Skeletal muscle tissue (tissue), 4 donors: ENCODE measurements around the gene ARHGAP26. TPM values are rescaled to one million over a fixed set of nuclear protein-coding genes. Genes with fewer than 3 reads are reported as not detected.

Experiments
- H3K27ac ChIP-seq: one replicate; pipeline ENCODE4 v1.7.0; 2013; ENCODE audit warnings: mild to moderate bottlenecking, low read depth, low read length, inconsistent platforms
- H3K27me3 ChIP-seq, 3 donors: one replicate each; pipeline ENCODE4 v1.7.0; 2013; ENCODE audit warnings: low read length in 3 of 3; ENCODE audit not compliant: control insufficient read depth in 3 of 3, insufficient read depth in 3 of 3
- H3K36me3 ChIP-seq, 3 donors: one replicate each; pipeline ENCODE4 v1.7.0; 2013; ENCODE audit warnings: low read length in 3 of 3; ENCODE audit not compliant: control insufficient read depth in 3 of 3, insufficient read depth in 3 of 3
- H3K4me1 ChIP-seq, 3 donors: one replicate each; pipeline ENCODE4 v1.7.0; 2013; ENCODE audit warnings: low read length in 3 of 3, mild to moderate bottlenecking in 3 of 3; ENCODE audit not compliant: control insufficient read depth in 3 of 3, insufficient read depth in 3 of 3
- H3K4me3 ChIP-seq, 3 donors: one replicate each; pipeline ENCODE4 v1.7.0; 2013; ENCODE audit warnings: low read length in 3 of 3
- H3K9ac ChIP-seq, 3 donors: one replicate each; pipeline ENCODE4 v1.7.0; 2013; ENCODE audit warnings: low read length in 3 of 3, mild to moderate bottlenecking in 3 of 3, moderate library complexity in 2 of 3, low read depth in 1 of 3
- H3K9me3 ChIP-seq, 3 donors: one replicate each; pipeline ENCODE4 v1.7.0; 2013; ENCODE audit warnings: low read length in 3 of 3; ENCODE audit not compliant: control insufficient read depth in 3 of 3
- total RNA-seq: library from RNA; depleted of rRNA; stranded (reverse); fragments of >200 nt; gene quantifications from one replicate; pipeline ENCODE4 v1.2.3, GENCODE V29; 2014
- donor health status: Osteomylitis.

Gene ARHGAP26
- total RNA-seq, 1 donor from 2014 or later = 28.7 TPM

DNA sequence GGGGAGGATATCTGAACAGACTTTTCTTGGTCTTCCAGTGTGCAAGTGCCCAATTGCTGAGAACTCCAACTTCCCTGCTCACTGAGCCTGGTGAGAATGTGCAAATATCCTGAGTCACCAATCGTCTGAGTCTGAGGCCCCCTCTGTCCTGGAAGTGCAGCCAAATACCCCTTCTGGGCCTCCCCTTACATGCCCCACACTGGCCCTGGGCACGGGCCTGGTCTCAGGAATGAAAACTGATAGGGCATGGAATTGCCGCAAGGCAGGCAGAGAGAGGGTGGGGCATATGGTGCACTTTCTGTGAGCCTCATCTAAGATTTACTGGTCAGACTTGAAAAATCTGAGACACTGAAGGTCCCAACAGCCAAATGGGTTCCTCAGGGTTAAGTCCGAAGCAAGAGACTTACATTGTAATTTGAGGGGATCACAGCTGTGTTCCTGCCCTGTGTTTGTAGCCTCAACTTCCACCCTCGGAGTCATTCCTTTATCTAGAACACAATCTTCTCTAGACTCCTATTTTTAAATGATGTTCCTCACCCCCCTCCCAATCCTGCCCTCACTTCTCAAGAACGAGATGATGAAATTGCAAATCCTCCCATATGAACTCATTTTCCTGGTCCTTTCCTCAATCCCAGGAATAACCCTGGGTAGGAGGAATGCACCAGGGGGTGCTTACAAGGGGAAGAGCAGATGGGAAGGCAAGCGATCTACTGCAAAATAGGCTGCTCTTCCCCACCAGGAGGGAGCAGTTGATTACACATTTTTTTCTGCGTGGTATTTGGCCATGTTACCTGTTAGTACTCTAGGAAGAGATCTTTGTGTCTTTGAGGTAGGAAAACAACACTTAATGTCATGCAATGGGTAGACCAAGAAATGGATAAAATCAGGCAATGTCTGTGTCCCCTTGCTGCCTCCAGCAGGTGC, 34.6 kb upstream of the ARHGAP26 start:
- H3K27me3 ChIP-seq = peaks cover 0 to 2% (median 0%) of the 10 kb centered on the region in 3 donors
- no peak overlapping the region for H3K9ac ChIP-seq
- H3K9me3 ChIP-seq = no peaks in the 10 kb centered on the region
- no peak overlapping the region for H3K4me3 ChIP-seq
- H3K27ac ChIP-seq = no peak overlapping the region
- no peaks in the 10 kb centered on the region for H3K36me3 ChIP-seq
- peaks cover 0 to 3% (median 0%) of the 10 kb centered on the region in 3 donors for H3K4me1 ChIP-seq

DNA sequence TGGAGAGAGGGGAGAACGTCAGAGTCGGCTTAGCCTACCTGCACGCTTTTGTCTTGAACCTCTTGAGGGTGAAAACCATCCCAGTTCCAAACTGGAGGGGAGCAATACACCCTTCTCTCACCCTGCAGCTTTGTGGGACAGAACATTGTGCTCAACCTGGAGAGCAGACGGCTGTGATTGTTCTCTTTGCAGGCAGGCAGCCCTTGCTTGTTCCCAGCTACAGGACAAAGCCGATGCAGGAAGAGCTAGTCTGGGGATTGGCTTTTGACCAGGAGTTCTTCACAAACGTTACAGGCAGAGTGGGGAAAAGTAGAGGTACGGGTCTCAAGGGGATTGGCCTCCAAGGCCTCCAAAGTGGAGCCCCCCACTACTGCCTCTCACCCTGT, 33.9 kb upstream of the ARHGAP26 start:
- peaks cover 0 to 3% (median 0%) of the 10 kb centered on the region in 3 donors for H3K4me1 ChIP-seq

DNA sequence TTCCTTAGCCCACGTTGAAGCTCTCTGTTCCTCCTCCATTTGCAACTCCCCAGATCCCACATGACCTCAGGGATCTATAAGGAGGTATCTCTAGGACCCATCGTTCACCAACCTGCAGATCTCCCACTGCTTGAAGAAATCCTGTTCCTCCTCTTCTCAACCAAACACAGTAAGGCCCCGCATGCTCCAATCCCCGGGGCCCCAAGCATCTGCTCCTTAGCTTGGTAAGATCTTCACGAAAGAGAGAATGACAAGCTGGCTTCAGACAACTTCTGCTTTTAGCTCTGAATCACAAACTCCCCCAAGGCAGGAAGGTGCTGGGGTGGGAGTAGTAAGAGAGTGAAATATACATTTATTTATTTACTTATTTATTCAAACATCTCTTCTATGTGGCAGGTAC, 33.0 kb upstream of the ARHGAP26 start:
- H3K27ac ChIP-seq = no peak overlapping the region
- H3K4me1 ChIP-seq = peaks cover 0 to 3% (median 0%) of the 10 kb centered on the region in 3 donors
- no peaks in the 10 kb centered on the region for H3K36me3 ChIP-seq
- H3K4me3 ChIP-seq = no peak overlapping the region
- H3K27me3 ChIP-seq = peaks cover 0 to 2% (median 0%) of the 10 kb centered on the region in 3 donors
- H3K9me3 ChIP-seq = no peaks in the 10 kb centered on the region
- no peak overlapping the region for H3K9ac ChIP-seq

More for the DNA sequence above, 33.9 kb upstream of the ARHGAP26 start:
- H3K27ac ChIP-seq = no peak overlapping the region
- H3K36me3 ChIP-seq = no peaks in the 10 kb centered on the region
- no peak overlapping the region for H3K9ac ChIP-seq
- H3K4me3 ChIP-seq = no peak overlapping the region
- H3K9me3 ChIP-seq = no peaks in the 10 kb centered on the region
- peaks cover 0 to 2% (median 0%) of the 10 kb centered on the region in 3 donors for H3K27me3 ChIP-seq

DNA sequence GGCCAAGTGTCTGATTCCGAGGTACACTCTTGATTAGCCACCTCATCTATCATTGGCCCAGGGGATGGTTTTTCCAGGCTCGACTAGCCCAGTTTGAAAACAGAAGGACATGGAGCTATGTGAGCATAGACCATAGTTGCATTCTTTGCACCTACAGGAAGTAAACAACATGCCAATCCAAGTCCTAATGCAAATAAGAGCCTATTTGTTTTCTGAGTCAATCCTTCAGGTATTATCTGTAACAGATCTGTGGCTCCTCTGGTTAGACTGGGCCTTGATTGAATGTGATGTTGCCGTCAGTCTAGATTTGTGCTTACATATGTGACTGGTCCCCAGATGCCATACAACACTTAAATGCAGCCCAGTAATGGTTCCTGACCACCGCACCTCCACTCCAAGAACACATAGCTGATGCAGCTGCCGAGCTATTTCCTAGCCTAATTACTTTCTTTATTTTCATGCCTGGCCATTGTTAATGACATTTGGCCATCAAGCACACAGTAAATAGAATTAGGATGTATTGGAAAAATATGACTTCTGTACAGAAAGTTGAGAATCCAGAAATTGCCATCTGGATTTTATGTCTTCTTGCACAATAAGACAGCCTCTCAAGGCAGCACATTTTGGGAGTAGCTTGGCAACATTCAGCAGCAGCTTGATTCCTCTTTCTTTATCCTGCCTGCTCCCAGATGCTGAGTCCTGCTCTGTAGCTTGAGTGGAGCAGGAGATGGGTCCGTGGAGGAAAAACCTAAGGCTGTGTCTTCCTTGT, 29.5 kb upstream of the ARHGAP26 start:
- peaks cover 0 to 2% (median 0%) of the 10 kb centered on the region in 3 donors for H3K27me3 ChIP-seq
- peaks cover 0 to 9% (median 3%) of the 10 kb centered on the region in 3 donors for H3K4me1 ChIP-seq
- H3K27ac ChIP-seq = no peak overlapping the region
- no peak overlapping the region for H3K9ac ChIP-seq
- H3K36me3 ChIP-seq = no peaks in the 10 kb centered on the region
- no peak overlapping the region for H3K4me3 ChIP-seq
- no peaks in the 10 kb centered on the region for H3K9me3 ChIP-seq

DNA sequence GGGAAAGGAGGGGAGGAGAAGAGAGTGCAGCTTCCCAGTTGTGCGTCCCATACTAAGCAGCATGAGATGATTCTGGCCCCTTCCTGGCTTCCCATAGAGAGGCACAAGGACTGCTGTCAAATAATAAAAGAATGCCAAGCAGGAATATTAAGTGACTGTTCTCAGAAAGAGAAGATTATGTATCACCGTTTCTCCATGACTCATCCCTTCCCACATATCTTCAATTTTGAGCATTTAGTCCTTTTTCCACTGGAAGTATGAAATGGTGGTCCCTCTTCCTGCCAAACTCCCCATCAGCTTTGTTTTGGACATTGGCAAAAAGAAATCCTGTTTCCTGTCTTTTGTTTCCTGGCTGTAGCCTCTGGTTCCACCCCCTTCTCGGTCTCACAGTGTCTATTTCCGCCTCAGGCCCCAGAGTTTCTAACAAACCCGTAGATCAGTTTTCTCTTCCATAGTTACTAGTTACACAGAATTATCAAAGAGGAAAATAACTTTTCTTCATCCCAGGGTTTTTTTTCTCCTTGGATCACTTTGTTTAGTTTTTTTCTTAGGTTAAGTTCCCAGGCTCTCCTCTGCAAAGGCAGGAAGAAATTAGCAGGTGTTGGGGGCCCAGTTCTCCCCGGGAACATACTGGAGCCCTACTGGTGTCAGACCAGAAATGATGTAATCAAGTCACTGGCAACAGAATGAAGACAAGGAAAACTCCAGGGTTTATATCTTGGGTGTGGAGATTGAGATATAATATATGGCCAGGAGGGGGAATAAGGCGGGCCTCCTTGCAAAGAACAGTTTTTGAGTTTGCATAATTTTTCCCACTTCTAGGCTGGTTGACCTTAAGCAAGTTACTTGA, 26.4 kb upstream of the ARHGAP26 start:
- H3K36me3 ChIP-seq = no peaks in the 10 kb centered on the region
- H3K4me3 ChIP-seq = no peak overlapping the region
- peak overlapping the region; percentile 76 for H3K27ac ChIP-seq
- peaks cover 3 to 9% (median 3%) of the 10 kb centered on the region in 3 donors for H3K4me1 ChIP-seq
- H3K27me3 ChIP-seq = no peaks in the 10 kb centered on the region
- H3K9ac ChIP-seq = peak overlapping the region in 1 of 3 donors; percentile 51
- no peaks in the 10 kb centered on the region for H3K9me3 ChIP-seq

DNA sequence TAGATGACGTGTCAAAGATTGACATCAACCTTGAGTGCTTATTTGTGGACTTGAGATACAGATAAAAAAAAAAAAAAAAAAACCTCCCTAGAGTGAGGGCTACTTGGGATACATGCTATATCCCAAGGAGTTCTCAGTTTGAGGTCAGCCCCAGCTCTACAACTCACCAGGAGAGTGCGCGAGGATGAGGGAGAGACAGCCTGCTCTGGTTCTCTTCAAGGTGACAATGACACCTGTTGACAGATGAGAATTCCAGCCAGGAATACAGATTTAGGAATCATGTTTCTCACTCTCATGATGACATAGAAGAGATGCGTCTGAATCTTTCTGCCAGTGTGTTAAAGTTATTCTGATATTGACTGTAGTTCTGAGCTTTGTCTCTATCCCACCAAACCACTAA, 24.9 kb upstream of the ARHGAP26 start:
- Histone ChIP-seq H3K9me3 (no peaks in the 10 kb centered on the region), H3K4me1 (peaks cover 3 to 9% (median 3%) of the 10 kb centered on the region in 3 donors), H3K27ac (no peak overlapping the region), H3K4me3 (no peak overlapping the region), H3K27me3 (no peaks in the 10 kb centered on the region), H3K9ac (no peak overlapping the region), H3K36me3 (no peaks in the 10 kb centered on the region)

DNA sequence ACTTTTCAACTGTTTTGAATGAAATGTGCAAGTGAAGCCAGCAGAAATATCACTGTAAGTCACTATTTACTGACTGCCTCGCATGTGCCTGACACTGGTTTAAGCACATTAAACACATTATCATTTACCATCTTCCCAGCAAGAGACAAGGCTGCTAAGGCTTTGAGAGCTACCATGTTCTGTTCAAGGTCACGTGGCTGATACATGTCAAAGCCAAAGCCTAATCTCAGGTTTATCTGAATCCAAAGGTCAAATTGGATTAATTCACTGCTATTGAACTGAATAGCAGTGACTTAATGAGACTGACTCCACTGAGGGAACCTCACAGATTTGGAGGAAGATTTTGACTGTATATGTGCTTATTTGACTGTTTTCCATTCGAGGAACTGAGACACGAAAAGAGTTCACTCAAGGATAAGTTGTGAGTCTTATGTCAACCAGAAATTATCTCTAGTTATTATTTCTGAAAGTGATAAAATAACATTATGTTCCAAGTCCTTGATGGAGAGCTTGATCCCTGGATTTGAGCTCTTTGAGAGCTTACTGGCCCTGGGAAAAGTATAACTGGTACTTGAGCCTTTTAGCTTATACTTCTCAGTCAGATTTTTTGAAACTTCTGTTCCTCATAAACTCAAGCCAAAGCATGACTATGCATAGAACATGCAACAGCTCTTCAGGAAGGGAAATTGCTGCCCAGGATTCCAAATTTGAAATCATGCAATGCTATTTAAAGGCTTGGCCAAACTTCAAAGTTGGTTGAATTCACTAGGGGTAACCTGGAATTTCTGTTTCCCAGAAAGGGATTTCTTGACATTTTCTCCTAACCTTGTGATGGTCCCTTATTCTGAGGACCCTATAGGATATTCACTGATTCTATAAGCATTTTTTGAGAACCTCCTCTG, 23.4 kb upstream of the ARHGAP26 start:
- no peak overlapping the region for H3K4me3 ChIP-seq
- no peak overlapping the region for H3K9ac ChIP-seq
- peaks cover 3 to 9% (median 3%) of the 10 kb centered on the region in 3 donors for H3K4me1 ChIP-seq
- no peak overlapping the region for H3K27ac ChIP-seq
- no peaks in the 10 kb centered on the region for H3K9me3 ChIP-seq
- no peaks in the 10 kb centered on the region for H3K36me3 ChIP-seq
- H3K27me3 ChIP-seq = no peaks in the 10 kb centered on the region

DNA sequence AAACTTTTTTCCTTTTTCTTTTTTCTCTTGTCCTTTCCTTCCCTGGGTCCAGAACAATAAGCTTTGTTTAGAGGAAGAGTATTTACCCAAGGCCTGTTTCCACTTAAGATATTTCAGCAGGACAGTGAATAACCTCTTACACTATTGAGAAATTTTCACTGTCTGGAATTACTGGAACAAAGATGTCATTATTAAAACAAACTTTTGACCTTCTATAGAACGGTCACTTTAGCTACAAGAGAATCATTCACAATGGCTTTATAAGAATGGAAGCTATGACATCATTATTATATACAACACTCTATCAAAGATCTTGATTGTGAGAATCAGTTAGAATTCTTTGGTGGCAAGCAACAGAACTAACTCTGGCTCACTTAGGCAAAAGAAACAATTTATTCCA, 22.0 kb upstream of the ARHGAP26 start:
- Histone ChIP-seq H3K36me3 (no peaks in the 10 kb centered on the region), H3K27me3 (no peaks in the 10 kb centered on the region), H3K27ac (no peak overlapping the region), H3K9ac (no peak overlapping the region), H3K4me3 (no peak overlapping the region), H3K9me3 (no peaks in the 10 kb centered on the region), H3K4me1 (peaks cover 5 to 11% (median 5%) of the 10 kb centered on the region in 3 donors)
